ENCODE results near the gene SMIM1.
A peak's percentile ranks its signal among the peaks of the same experiment; 100 is the strongest.

SMIM1 gene

GRCh38 chr1:3759796-3760195 lies 12.8 kb upstream of the SMIM1 start:
- no peak for DNase-seq

- DNase-seq = no peak
Observed at GRCh38 chr1:3761296-3762010, 11.1 kb upstream of the SMIM1 start.

- no peak for DNase-seq
Observed at GRCh38 chr1:3762151-3762872, 10.2 kb upstream of the SMIM1 start.

GRCh38 chr1:3762873-3763228 lies 9.7 kb upstream of the SMIM1 start:
- DNase-seq = no peak

- DNase-seq = no peak
Observed at GRCh38 chr1:3763351-3764125, 9.0 kb upstream of the SMIM1 start.

GRCh38 chr1:3767328-3767925 lies 5.1 kb upstream of the SMIM1 start:
- no peak for DNase-seq

GRCh38 chr1:3768811-3769390 lies 3.6 kb upstream of the SMIM1 start:
- no peak for DNase-seq

- no peak for DNase-seq
Observed at GRCh38 chr1:3770047-3770765, 2.3 kb upstream of the SMIM1 start.

GRCh38 chr1:3771108-3772026 lies 1.2 kb upstream of the SMIM1 start:
- DNase-seq = no peak

GRCh38 chr1:3772027-3772714 lies 378 bp upstream of the SMIM1 start:
- DNase-seq = peak; percentile 91

GRCh38 chr1:3773572-3774275 lies 1.2 kb downstream of the SMIM1 start:
- DNase-seq = no peak

GRCh38 chr1:3774276-3774945 lies 1.9 kb downstream of the SMIM1 start:
- DNase-seq = no peak

- DNase-seq = no peak
Observed at GRCh38 chr1:3774946-3775489, 2.5 kb downstream of the SMIM1 start.

GRCh38 chr1:3775490-3776230 lies 3.1 kb downstream of the SMIM1 start:
- peak; percentile 67 for DNase-seq

- no peak for DNase-seq
Observed at GRCh38 chr1:3776231-3776961, 3.8 kb downstream of the SMIM1 start.

- DNase-seq = no peak
Observed at GRCh38 chr1:3777078-3777547, 4.6 kb downstream of the SMIM1 start.
